T-helper 1 cell treated with Interleukin-12 subunit alpha and Interleukin-12 subunit beta and Interleukin-4 antibody, amounts not matched to agents 30 ng/mL and 1 ng/mL, for 36 hours (primary cell): ENCODE results near the gene LAMA4. TPM values are rescaled to one million over a fixed set of nuclear protein-coding genes. Genes with fewer than 3 reads are reported as not detected.
"Not testable (repeated sequence)": the region's sequence is repeated elsewhere in the genome, so short reads cannot be mapped to it uniquely, and the experiment has no call there.

ENCODE experiments used
- intact Hi-C: fragments of 100-400 bp; cut with micrococcal nuclease; formaldehyde crosslinking; loops from one replicate; pipeline ENCODE4 v1.15.1; 2024
- total RNA-seq: library from RNA; stranded (reverse); gene quantifications from 2 replicates; pipeline ENCODE4 v1.2.3, GENCODE V29; 2022

Gene LAMA4
- total RNA-seq, 1 donor from 2014 or later = not detected

- intact Hi-C loops = no loop called here
Measured at GRCh38 chr6:112153926-112154607, 100.3 kb downstream of the LAMA4 start.

GRCh38 chr6:112150363-112150762 lies 104.0 kb downstream of the LAMA4 start:
- intact Hi-C loops = no loop called here

DNA sequence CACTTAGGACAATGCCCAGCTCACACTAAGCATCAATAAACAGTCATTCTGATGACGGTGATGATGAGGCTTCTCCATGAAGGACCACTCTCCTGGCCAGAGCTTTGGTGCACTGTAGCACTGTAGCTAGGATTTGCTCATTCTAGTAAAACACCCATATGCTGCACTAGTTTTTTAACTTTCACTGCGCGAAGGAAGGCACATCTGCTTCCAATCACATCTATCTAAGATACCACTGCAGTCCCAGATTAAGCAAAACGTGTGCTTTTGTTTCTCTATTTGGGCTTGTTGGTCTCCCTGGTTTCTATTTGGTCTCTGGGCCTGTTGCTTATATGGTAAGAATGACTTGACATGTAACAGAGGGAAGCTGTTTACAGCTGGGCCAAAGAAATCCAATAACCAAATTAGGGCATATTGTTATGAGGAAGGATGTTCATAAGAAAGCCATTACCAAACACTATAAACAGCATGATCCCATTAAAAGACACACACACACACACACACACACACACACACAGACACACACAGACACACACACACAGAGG lies 104.6 kb downstream of the LAMA4 start:
- intact Hi-C loops = no loop called here

GRCh38 chr6:112149236-112149635 lies 105.1 kb downstream of the LAMA4 start:
- intact Hi-C loops = no loop called here

GRCh38 chr6:112148103-112148502 lies 106.3 kb downstream of the LAMA4 start:
- intact Hi-C loops = no loop called here

DNA sequence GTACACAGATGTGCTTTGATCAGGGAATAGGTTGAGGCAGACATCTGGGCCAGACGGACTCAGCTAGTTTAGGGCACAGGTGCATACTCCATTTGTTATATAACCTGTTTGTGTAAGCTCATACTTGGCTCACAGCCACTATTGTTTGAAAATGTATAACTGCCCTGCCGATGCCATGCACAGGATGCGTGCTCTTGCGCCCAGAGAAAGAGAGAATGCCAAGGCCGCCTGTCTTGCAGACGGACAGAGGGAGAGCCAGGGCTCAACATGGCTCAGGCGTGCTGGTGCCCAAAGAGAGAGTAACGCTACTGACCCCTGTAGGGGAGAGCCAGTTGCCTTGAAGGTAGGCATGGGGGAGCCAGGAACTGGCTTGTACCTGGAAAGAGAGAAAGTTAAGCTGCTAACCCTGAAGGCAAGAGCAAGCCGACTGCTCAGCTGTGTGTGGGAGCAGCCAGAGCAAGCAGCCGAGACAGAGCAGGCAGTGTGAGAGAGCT lies 109.2 kb downstream of the LAMA4 start:
- intact Hi-C loops = no loop called here

DNA sequence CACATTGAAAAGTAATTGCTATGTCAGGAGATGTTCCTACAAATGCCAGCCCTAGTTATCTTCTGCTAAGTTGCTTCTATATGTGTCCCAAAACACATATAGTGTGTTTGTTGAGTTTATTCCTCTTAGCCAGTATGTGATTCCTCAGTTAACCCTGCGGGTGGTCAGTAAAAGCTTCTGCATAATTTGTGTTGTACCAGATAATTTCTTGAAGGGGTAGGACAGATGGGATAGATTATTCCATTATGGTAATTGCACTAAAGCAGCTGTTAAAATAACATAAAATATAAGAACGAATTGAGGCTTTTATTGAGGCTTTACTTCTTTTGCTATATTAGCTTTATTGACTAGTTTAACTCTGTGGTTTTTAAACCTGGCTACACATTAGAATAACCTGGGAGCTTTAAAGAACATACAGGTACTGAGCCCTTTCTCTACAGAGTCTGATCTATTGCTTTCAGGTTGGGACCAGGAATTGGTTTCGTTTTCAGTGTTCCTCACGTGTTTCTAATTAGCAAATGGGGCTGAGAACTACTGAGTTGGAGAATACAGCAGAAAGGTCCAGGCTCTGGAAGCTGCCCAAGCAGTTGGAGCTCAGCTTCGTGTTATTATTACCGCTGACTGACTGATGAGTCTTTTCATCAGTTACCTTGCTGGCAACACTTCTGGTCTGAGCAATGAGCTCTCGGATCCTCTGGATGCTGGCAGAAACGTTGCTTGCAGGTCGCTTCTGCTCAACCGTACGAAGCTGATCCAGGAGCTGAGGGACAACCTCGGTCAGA lies 110.0 kb downstream of the LAMA4 start:
- intact Hi-C loops = no loop called here

DNA sequence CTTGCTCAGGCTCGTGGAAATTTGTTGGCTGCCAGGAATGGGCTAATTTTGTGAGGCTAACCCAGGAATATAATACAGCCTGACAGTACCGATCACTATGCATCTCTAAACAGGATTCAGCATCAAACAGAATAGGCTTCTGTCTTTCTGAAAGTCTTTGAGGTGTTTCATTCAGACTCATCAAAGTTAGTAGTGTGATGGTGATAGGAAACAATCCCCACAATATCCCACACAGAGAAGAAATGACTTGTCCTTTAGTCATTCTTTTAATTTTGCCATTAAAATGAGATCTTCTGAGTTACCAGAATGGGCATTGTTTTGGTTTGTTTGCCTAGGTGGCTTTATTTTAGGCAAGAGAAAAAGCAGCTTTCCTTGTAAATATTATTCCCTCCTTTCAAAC lies 112.7 kb downstream of the LAMA4 start:
- intact Hi-C loops = no loop called here

- intact Hi-C loops = no loop called here
Measured at GRCh38 chr6:112139052-112139451, 115.3 kb downstream of the LAMA4 start.

DNA sequence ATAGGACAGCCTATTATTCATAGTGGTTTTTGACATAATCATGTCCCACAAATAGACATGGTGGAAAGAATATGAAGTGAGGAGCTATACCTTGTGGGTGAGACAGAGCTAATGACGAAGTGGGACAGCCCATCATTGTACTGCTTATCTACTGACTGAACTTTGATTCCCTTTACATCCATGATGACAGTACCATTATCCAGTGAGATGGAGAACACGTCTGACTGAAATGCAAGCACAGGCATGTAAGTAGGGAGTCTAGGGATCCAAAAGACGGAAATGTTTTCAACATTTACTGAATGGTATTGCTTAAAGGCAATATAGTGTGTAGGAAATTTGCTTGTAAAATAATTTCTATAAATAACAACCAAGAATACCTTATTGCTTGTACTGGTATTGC lies 123.5 kb downstream of the LAMA4 start:
- intact Hi-C loops = no loop called here

DNA sequence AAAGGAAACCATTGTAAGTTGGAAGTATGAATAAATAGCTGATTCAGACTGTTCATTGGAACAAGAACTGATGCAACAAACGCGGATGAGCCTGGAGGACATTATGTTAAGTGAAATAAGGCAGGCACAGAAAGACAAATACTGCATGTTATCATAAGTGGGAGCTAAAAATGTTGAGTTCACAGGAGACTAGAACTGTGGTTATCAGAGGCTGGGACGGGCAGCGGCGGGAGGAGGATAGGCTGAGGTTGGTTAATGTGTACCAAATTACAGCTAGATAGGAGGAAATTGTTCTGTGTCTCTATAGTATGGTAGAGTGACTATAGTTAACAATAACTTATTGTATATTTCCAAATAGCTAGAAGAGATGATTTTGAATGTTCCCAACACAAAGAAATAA lies 126.2 kb downstream of the LAMA4 start:
- intact Hi-C loops = no loop called here

DNA sequence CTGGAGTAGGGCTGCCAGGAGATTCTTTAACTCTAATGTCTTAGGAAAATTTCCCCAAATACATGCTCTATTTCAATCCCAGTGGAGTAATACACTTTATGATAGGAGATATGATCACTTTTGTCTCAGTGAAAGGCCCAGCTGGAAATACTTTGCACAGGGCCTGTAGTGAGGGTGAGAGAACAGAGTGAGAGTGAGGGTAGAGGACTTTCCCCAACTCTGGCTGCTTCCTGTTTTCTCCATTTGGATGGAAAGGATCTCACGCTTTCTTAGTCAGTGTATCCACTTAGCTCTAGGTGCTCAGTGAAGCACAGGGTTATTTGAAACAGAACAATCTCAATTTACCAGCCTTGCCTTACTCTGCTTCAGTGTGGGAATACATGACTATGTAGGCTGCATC lies 130.4 kb downstream of the LAMA4 start:
- intact Hi-C loops = no loop called here

DNA sequence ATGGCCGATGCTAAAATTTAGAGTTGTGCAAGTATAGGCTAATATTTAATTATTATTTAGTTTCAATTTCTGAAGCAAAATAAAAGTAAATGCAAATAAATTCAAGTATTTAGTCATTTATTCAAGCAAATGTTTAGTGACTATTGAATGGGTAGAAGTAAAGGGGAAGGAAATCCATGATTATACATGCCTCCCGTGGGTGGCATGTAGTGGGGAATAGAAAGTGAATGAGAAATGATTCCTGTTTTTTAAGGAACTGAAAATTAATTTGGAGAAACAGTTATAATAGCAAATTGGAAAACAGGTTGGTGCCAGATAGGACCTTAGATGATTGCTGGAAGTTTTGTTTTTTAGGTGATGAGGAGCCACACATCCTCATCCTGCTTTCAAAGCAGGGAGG lies 131.6 kb downstream of the LAMA4 start:
- intact Hi-C loops = no loop called here

DNA sequence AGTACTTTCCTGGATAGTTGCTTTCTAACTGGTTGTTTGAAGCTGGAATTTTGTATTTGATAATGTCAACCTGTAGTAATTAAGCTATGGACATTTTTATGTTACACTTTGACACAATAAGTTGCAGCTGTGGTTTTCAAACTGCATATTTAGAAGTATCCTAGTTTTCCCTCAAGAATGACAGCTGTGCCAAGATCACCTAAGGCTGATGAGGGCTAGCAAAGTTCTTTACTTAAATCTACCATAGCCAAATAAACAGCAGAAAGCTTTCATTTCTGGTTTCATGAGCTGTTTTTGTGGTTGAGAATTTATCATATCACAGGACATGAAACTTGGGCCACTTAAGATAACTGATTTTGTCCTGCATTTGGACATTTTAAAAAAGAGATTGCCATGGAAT lies 136.3 kb downstream of the LAMA4 start:
- intact Hi-C loops = no loop called here

DNA sequence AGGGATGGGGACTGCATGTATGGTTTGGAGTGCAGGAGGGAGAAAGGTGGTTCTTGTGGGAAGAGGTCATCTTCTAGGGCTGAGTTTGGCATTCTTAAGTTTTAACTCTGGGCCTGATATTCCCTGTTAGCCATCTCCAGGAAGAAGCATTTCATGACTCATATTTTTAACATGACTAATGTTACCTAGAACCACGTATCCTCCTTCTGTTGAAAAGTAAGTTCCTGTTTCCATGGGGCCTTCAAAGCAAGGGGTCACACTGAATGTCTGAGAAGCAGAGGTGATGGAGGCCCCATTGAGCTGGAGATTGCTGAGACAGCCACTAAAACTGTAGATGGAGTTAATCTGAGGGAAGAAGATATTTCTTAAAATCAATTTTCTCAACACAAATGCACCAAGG lies 136.8 kb downstream of the LAMA4 start:
- intact Hi-C loops = no loop called here

- intact Hi-C loops = no loop called here
Measured at GRCh38 chr6:112116221-112116620, 138.1 kb downstream of the LAMA4 start.

GRCh38 chr6:112114577-112115223 lies 139.7 kb downstream of the LAMA4 start:
- intact Hi-C loops = no loop called here

DNA sequence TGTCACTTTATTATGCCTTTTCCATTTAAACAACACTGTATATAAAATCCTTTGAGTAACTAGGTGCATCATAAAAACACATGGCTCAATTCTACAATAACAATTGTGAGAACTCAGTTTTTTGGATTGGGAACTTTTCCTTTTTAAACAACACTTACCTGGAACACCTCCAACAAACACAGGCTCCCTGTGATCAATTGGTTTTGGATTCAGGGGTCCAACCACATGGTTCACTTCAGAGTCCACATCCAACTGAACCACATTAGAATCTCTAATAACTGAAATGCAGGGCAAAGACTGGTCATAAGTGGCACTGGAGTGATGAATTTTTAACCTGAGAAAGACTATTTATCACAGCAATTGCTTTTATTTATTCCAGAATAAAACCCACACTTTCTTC lies 140.4 kb downstream of the LAMA4 start:
- intact Hi-C loops = no loop called here

DNA sequence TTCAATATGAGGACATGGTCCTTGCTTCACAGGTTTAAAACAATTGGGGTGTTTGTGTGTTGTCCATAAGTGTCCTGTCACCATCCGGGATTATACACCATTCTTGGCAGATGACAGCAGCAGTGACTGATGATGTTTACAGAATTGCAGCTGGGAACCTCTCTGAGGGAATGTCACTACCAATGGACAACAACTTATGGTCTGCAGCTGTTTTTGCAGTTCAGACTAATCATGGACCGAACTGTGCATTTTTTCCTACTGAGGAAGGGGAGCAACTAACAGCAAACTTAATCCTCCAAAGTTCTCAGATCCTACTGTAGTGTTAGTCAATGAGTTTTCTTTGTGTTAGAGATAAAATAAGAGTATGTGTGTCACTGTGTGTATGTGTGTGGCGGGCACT lies 140.9 kb downstream of the LAMA4 start:
- intact Hi-C loops = no loop called here

DNA sequence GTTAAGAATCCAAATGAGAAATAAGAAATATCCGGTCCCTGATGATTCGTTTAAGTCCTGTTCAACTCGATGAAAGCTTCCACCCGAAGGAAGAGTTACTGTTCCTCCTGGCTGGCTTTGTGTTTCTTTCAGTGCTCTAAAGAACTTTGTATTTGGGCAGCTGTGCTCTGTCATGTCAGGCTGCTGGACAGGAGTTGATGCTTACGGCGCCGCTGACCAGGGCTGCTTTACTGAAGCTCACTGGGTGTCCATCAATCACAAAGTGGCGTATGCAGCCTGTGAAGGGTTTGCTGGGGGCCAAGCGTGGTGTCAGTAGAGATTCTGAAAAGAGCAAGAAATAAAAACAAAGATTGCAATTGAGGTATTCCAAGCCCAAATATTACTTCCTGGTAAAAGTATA lies 145.1 kb downstream of the LAMA4 start:
- intact Hi-C loops = no loop called here

DNA sequence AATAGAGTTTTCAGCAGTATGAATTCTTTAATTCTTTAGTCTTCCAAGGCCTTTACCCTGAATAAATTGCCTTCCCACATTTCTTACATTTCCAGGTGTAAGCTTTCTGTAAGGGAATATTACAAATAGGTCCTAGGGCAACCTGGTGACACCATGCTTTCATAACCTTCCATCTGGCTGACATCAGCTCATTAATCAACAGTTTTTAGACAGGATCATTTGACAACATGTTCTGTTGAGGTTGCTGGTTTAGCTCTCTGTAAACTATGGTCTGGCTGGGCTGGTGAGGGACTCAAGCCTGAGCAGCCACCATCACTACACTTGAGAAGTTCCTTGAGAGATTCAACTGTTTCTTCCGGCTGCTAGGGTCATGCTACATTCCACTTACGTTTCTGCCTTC lies 147.8 kb downstream of the LAMA4 start:
- intact Hi-C loops = no loop called here

DNA sequence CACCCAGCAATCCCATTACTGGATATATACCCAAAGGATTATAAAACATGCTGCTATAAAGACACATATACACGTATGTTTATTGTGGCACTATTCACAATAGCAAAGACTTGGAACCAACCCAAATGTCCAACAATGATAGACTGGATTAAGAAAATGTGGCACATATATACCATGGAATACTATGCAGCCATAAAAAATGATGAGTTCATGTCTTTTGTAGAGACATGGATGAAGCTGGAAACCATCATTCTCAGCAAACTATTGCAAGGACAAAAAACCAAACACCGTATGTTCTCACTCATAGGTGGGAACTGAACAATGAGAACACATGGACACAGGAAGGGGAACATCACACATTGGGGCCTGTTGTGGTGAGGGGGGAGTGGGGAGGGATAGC lies 148.3 kb downstream of the LAMA4 start:
- intact Hi-C loops = not testable (repeated sequence)
